Heart right ventricle (tissue), 16 donors: Measurements from ENCODE around the gene TIMM23. TPM values are rescaled to one million over a fixed set of nuclear protein-coding genes. Genes with fewer than 3 reads are reported as not detected.
"Not testable (repeated sequence)": the region's sequence is repeated elsewhere in the genome, so short reads cannot be mapped to it uniquely, and the experiment has no call there.

Source experiments
- ATAC-seq, 8 donors: fragments of 200-7000 bp; cut with Tn5 transposase; one replicate each; pipeline ENCODE4 v1.9.1; 2020; ENCODE audit warnings: mild to moderate bottlenecking in 8 of 8, moderate library complexity in 8 of 8, moderate number of reproducible peaks in 1 of 8
- DNase-seq, 2 donors: peaks; one replicate each; pipeline ENCODE4 v3.0.0-alpha.2; 2020
- H3K27ac ChIP-seq, 10 donors: fragments of 200-600 bp; sonication (generic) in 2 of 10; one replicate each; pipeline versions ENCODE4 v1.5.0 to v1.8.0; 2020 to 2022; ENCODE audit warnings: mild to moderate bottlenecking in 3 of 10
- H3K27me3 ChIP-seq, 7 donors: fragments of 200-600 bp; one replicate each; pipeline ENCODE4 v1.8.0; 2021 to 2022; ENCODE audit warnings: mild to moderate bottlenecking in 2 of 7
- H3K36me3 ChIP-seq, 9 donors: fragments of 200-600 bp; sonication (generic) in 1 of 9; one replicate each; pipeline versions ENCODE4 v1.5.0 to v1.8.0; 2020 to 2022; ENCODE audit warnings: mild to moderate bottlenecking in 2 of 9
- H3K4me1 ChIP-seq, 9 donors: fragments of 200-600 bp; sonication (generic) in 1 of 9; one replicate each; pipeline versions ENCODE4 v1.5.0 to v1.8.0; 2020 to 2022; ENCODE audit warnings: mild to moderate bottlenecking in 4 of 9
- H3K4me3 ChIP-seq, 10 donors: fragments of 200-600 bp; sonication (generic) in 2 of 10; one replicate each; pipeline versions ENCODE4 v1.5.0 to v1.8.0; 2020 to 2022; ENCODE audit warnings: mild to moderate bottlenecking in 7 of 10, moderate library complexity in 2 of 10
- H3K9me3 ChIP-seq, 11 donors: fragments of 200-600 bp in 10 of 11; sonication (generic) in 2 of 11; one replicate each; pipeline versions ENCODE4 v1.5.0 to v1.8.0; 2013 to 2022; ENCODE audit warnings: mild to moderate bottlenecking in 2 of 11, control low read depth in 1 of 11, moderate library complexity in 1 of 11
- WGBS, 2 donors: extraction: QIAGEN DNeasy Blood & Tissue Kit; methylation state at CpG; one replicate each; pipeline ENCODE4 v1.1.7; 2013; ENCODE audit warnings: inconsistent platforms in 1 of 2; 5-methylcytosine and 5-hydroxymethylcytosine counted together
- intact Hi-C, 10 donors: fragments of 100-400 bp; cut with DNase I; formaldehyde crosslinking; loops; one replicate each; pipeline versions ENCODE4 v1.11.1 to v1.14.2; 2022
- long read RNA-seq, 3 donors: library from polyadenylated mRNA; unstranded; transcript quantifications; one replicate each; pipeline ENCODE4 v2.0.0, GENCODE V29; 2020 to 2021
- polyA plus RNA-seq, 2 donors: library from polyadenylated mRNA; stranded (reverse); fragments of 200-250 nt; gene quantifications; one replicate each; pipeline ENCODE4 v1.2.3, GENCODE V29; 2013
- total RNA-seq, 10 donors: library from RNA; stranded (reverse); fragmentation: NEBNext Ultra II Directional in 3 of 10; extraction: Animal tissue kit (Norgen Biotek cat#: 25700) in 3 of 10; gene quantifications; one replicate each; pipeline versions ENCODE4 v1.2.1 to v1.2.4, GENCODE V29; 2021 to 2023
- TF ChIP-seq, protein P1 (sequence below), 9 donors: fragments of 200-600 bp; sonication (generic) in 2 of 9; IDR thresholded peaks; one replicate each; pipeline versions ENCODE4 v1.5.0 to v1.8.0; 2021 to 2022; ENCODE audit warnings: antibody characterized with exemption in 9 of 9, mild to moderate bottlenecking in 5 of 9, moderate library complexity in 1 of 9
- donor health status: Arrhythmogenic right ventricular cardiomyopathy.
- donor health status: ischemic (EF 13 %, LVEDD 7.1; RV severe dilation, severe dysfunction).
- donor health status: healthy with polysubstance abuse.
- donor health status: DM: no; HTN: yes; CAD: no.
- donor health status: DM: no; HTN: no; CAD: no.
- donor health status: ischemic (EF 25% LVEDD 6.9; RV normal size, moderate dysfunction).
- donor health status: ischemic (EF 25% LVEDD 5.7; RV mildly dilated, moderate dysfunction).
- donor health status: healthy.
- donor health status: DM: yes; HTN: yes; CAD: no.
- donor health status: Ischemic cardiomyopathy.
- donor health status: ischemic (EF 35%, LVEDD 5.7; RV mildly dilated, moderate dysfunction).
- donor health status: nonischemic (EF 11% LVEDD 7.7; RV severe dilation, severe dysfunction).
- donor health status: DM: yes; HTN: yes; CAD: no.
- donor health status: PGD.
- donor health status: ischemic (EF 29% LVEDD 5.4; RV normal size, mild dysfunction).
- donor health status: nonischemic (EF 23%, LVEDD 6.1; RV moderate dilation, normal function).

The TIMM23 gene, protein sequence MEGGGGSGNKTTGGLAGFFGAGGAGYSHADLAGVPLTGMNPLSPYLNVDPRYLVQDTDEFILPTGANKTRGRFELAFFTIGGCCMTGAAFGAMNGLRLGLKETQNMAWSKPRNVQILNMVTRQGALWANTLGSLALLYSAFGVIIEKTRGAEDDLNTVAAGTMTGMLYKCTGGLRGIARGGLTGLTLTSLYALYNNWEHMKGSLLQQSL
- total RNA-seq (100 to 1,000 TPM in 1 of 10 donors, 10 to 100 TPM in 9; 73.5 to 109 (median 83.1) TPM), polyA plus RNA-seq (100 to 1,000 TPM in 1 of 2 donors, 10 to 100 TPM in 1; 95.7 to 113 TPM)
- long read RNA-seq, donor 1, transcript TIMM23-201 (7 exons, 1,222 nt), result major isoform, 57 of 60 reads
- long read RNA-seq, donor 1, partial matches to known transcripts, result 0 of 60 reads
- long read RNA-seq, donor 1, other reads (novel, unspliced or antisense), result 3 of 60 reads
- long read RNA-seq, donor 2, transcript TIMM23-201 (7 exons, 1,222 nt), result major isoform, 80 of 87 reads
- long read RNA-seq, donor 2, partial matches to known transcripts, result 0 of 87 reads
- long read RNA-seq, donor 2, other reads (novel, unspliced or antisense), result 7 of 87 reads
- long read RNA-seq, donor 3, transcript TIMM23-201 (7 exons, 1,222 nt), result major isoform, 97 of 103 reads
- long read RNA-seq, donor 3, partial matches to known transcripts, result 1 of 103 reads
- long read RNA-seq, donor 3, other reads (novel, unspliced or antisense), result 5 of 103 reads

DNA sequence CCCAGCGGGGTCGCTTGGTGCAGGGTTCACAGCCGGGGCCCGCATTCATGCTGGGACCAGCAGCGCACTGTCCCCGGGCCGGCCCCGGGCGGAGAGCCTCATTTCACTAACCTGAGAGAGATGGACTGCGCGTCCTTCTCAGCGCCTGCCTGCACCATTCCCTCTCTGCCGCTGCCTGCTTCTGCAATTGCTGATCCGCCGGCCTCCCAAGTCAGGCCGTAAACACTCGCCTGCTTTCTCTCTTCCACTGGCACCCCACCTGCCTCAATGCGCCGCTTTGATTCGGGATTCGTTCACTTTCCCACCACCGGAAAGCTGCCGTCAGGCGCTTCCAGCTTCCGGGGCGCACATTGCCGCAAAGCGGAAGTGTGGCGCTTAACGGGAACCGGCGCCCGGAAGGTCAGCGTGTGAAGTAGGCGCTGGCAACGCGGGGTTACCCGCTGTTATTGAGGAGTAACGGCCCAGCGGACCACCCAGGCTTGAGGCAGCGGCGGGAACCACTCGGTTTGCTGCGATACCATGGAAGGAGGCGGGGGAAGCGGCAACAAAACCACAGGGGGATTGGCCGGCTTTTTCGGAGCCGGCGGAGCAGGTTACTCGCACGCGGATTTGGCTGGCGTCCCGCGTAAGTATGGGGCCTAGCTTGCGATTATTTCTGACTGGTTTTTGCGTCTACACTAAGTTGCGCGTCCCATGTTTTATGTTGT is at the start of gene TIMM23:
Gene TIMM23, plus strand, starts transcription at position 384 of the 707 bp plus-strand sequence. Its CDS starts 136 bp downstream, at position 520.
- WGBS, 2 donors, result 0% methylated on average over 56 to 60 of the region's 60 CpGs
- not testable (repeated sequence) for H3K27me3 ChIP-seq, H3K9me3 ChIP-seq
- intact Hi-C loops, result loop anchor here in 2 of 10 donors (10.0 kb wide), 1 partner anchor 53 kb away; no protein-coding TSS in a partner anchor
- Histone ChIP-seq H3K27ac (peak within 1 kb of the TSS; percentile 47 to 88 (median 82)), H3K4me1 (peaks cover 7 to 31% (median 19%) of the 10 kb centered on the region in 9 donors), H3K4me3 (peak within 1 kb of the TSS; percentile 69 to 96 (median 91)), H3K36me3 (peaks cover 0 to 18% (median 0%) of the 10 kb centered on the region in 9 donors)
- TF ChIP-seq, protein P1, sequence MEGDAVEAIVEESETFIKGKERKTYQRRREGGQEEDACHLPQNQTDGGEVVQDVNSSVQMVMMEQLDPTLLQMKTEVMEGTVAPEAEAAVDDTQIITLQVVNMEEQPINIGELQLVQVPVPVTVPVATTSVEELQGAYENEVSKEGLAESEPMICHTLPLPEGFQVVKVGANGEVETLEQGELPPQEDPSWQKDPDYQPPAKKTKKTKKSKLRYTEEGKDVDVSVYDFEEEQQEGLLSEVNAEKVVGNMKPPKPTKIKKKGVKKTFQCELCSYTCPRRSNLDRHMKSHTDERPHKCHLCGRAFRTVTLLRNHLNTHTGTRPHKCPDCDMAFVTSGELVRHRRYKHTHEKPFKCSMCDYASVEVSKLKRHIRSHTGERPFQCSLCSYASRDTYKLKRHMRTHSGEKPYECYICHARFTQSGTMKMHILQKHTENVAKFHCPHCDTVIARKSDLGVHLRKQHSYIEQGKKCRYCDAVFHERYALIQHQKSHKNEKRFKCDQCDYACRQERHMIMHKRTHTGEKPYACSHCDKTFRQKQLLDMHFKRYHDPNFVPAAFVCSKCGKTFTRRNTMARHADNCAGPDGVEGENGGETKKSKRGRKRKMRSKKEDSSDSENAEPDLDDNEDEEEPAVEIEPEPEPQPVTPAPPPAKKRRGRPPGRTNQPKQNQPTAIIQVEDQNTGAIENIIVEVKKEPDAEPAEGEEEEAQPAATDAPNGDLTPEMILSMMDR (IDR thresholded peaks at IDR 0.05), result peak in 1 of 9 donors; percentile 2
- DNase-seq, result peak; percentile 86
- peak; percentile 91 to 98 (median 97) for ATAC-seq

DNA sequence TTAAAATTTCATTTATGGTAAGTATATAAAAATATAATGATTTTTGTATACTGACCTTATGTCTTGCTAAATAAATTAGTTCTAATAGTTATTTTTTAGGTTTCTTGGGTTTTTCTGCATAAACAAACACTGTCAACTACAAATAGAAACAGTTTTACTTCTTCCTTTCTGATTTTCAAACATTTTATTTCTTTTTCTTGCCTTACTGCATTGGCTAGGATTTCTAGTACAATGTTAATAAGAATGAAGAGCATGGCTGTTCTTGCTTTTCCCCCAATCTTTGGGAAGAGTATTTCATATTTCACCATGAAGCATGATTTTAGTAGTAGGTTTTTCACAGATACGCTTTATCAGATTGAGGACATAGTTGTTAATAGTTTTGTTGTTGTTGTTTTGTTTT is 45.5 kb upstream of the TIMM23 start:
- H3K27ac ChIP-seq, DNase-seq, H3K4me3 ChIP-seq, H3K4me1 ChIP-seq, ATAC-seq, H3K27me3 ChIP-seq, intact Hi-C loops: not testable (repeated sequence)
- Histone ChIP-seq H3K9me3 (peaks cover 0 to 13% (median 6%) of the 10 kb centered on the region in 11 donors), H3K36me3 (peaks cover 0 to 20% (median 0%) of the 10 kb centered on the region in 9 donors)
- 96 to 98% methylated on average over 1 of the region's 1 CpG for WGBS, 2 donors

DNA sequence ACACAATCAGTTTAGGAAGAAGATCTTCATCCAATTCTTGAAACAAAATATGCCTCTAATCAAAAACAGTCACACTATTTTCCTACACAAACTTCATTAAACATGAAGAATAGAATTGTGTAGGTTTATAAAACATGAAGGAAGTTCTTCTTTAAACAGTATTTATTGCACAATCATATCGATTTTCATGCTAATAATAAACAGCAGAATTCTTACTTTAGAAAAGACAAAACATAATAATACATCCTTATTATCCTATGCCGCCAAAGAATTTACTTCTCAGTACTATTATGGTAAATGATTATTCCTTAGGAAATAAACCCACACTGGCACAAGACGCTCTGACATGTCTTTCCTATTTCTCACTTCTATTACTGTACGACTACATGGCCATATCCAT is 41.0 kb upstream of the TIMM23 start:
- Histone ChIP-seq H3K36me3 (peaks cover 0 to 22% (median 0%) of the 10 kb centered on the region in 9 donors), H3K9me3 (peaks cover 0 to 10% (median 6%) of the 10 kb centered on the region in 11 donors)
- ATAC-seq, H3K27ac ChIP-seq, H3K4me1 ChIP-seq, H3K4me3 ChIP-seq, H3K27me3 ChIP-seq, intact Hi-C loops, DNase-seq: not testable (repeated sequence)
- 93% methylated on average over 3 of the region's 4 CpGs for WGBS, 2 donors

DNA sequence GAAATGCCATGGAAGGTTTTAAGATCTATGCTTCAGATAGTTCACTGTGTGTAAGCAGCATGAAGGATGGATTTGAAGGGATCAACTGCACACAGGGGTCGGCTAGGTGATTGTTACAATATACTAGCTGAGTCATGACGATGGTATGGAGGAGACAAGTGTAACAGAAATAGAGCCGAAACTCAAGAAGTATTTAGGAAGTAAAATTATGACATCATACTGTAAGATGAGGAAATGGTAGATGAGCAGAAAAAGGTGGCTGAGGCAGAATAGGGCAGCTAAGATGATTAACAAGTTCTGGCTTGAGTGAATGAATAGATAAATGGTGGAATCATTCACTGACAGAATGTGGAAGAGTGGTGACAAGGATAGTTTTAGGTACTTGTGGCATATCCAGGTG is 37.5 kb upstream of the TIMM23 start:
- H3K4me1 ChIP-seq, H3K4me3 ChIP-seq, ATAC-seq, DNase-seq, H3K9me3 ChIP-seq, intact Hi-C loops, H3K27ac ChIP-seq, H3K27me3 ChIP-seq: not testable (repeated sequence)
- WGBS, 2 donors, result 88 to 92% methylated on average over 3 of the region's 3 CpGs
- H3K36me3 ChIP-seq, result peaks cover 0 to 21% (median 0%) of the 10 kb centered on the region in 9 donors

DNA sequence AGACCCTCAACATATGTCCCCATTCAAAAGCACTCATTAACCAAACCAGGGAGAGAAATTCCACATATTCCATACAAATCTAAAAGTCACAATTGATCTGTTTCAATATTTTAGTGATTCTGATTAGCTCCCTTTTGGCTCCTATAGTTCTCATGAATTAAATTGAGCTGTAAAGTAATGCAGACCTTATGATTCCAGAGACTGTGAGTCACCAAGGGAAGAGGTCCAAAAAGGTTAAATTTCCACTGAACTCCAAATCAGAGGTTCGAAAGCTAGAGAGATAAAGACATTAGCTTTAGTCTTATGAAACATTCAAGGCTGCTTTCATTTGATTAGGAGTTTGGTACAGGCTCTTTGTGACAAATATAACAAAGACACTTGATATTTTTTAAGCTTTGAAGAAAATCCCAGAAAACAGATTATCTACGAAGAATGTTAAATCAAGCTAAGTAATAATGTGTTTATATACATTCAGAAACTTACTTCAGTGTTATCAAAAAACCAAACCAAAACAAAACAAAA is 33.1 kb upstream of the TIMM23 start:
- ATAC-seq, H3K4me1 ChIP-seq, H3K27ac ChIP-seq, DNase-seq, H3K27me3 ChIP-seq, H3K4me3 ChIP-seq, H3K9me3 ChIP-seq, intact Hi-C loops: not testable (repeated sequence)
- H3K36me3 ChIP-seq, result peaks cover 0 to 21% (median 0%) of the 10 kb centered on the region in 9 donors
- 76 to 80% methylated on average over 2 of the region's 2 CpGs for WGBS, 2 donors

DNA sequence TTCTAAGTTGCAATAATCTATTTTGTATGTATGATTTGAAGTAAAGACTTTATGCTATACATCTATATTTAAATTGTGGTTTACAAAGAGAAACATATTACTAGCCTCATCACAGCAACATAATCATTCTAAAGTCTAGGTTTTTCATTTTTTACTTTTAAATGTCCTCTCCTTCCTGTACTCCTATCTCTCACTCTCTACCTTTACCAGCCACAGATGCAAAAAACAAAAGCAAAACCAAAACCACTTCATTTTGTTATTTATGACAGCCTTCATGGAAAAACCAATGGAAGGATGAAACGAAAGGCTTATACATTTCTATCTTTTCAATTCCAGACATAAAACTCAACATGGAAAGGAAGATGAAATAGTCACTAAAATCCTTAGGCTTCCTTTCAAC is 31.1 kb upstream of the TIMM23 start:
- H3K4me1 ChIP-seq, intact Hi-C loops, DNase-seq, H3K9me3 ChIP-seq, H3K4me3 ChIP-seq, H3K27me3 ChIP-seq, H3K27ac ChIP-seq, ATAC-seq: not testable (repeated sequence)
- WGBS, 2 donors, result no CpG with 5 or more reads among the region's 1 CpG
- peaks cover 0 to 31% (median 0%) of the 10 kb centered on the region in 9 donors for H3K36me3 ChIP-seq

DNA sequence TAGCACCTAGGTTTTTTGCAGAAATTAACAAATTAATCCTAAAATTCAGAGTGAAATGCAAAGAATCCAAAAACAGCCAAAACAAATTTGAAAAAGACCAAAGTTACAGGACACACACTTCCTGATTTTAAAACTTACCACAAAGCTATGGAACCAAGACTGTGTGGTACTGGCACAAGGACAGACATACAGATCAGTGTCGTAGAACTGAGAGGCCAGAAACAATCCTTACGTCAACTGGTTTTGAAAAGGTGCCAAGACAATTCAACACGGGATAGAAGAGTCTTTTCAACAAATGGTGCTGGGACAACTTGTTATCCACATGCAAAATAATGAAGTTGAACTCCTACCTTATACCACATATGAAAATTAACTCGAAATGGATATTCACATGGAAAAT is 26.8 kb upstream of the TIMM23 start:
- H3K27me3 ChIP-seq, H3K9me3 ChIP-seq, ATAC-seq, H3K27ac ChIP-seq, intact Hi-C loops, DNase-seq, H3K4me3 ChIP-seq, H3K4me1 ChIP-seq: not testable (repeated sequence)
- 47 to 74% methylated on average over 4 of the region's 4 CpGs for WGBS, 2 donors
- peaks cover 0 to 61% (median 4%) of the 10 kb centered on the region in 9 donors for H3K36me3 ChIP-seq
